ENCODE data around the gene HIPK3.

GRCh38 chr11:33284818-33285217, 27.6 kb downstream of the HIPK3 start:
- no peak for TF ChIP-seq EZH2 (IDR thresholded peaks at IDR 0.05; ENCODE audit: low read length)
- TF ChIP-seq, protein P1, sequence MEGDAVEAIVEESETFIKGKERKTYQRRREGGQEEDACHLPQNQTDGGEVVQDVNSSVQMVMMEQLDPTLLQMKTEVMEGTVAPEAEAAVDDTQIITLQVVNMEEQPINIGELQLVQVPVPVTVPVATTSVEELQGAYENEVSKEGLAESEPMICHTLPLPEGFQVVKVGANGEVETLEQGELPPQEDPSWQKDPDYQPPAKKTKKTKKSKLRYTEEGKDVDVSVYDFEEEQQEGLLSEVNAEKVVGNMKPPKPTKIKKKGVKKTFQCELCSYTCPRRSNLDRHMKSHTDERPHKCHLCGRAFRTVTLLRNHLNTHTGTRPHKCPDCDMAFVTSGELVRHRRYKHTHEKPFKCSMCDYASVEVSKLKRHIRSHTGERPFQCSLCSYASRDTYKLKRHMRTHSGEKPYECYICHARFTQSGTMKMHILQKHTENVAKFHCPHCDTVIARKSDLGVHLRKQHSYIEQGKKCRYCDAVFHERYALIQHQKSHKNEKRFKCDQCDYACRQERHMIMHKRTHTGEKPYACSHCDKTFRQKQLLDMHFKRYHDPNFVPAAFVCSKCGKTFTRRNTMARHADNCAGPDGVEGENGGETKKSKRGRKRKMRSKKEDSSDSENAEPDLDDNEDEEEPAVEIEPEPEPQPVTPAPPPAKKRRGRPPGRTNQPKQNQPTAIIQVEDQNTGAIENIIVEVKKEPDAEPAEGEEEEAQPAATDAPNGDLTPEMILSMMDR (optimal IDR thresholded peaks at IDR 0.05 in 1 of 3, IDR thresholded peaks at IDR 0.05 in 1 of 3, conservative IDR thresholded peaks at IDR 0.05 in 1 of 3; ENCODE audit: extremely low read depth in 1 of 3, insufficient read depth in 2 of 3, low read length in 3 of 3), result no peak

Measured in keratinocyte (primary cell).